Cardiac muscle cell (in vitro differentiated cells and primary cell): ENCODE results near the gene ACOX3. TPM values are rescaled to one million over a fixed set of nuclear protein-coding genes. Genes with fewer than 3 reads are reported as not detected.
A peak's percentile ranks its signal among the peaks of the same experiment; 100 is the strongest.

Source experiments
- DNase-seq, 2 donors: peaks; one replicate each; pipeline versions ENCODE4 v3.0.0 to v3.0.0-alpha.2; 2010 to 2017; ENCODE audit warnings: low read depth in 1 of 2, low spot score in 1 of 2
- H3K27ac ChIP-seq: fragments of 200-600 bp; sonication (generic); 2 replicates; pipeline ENCODE4 v1.5.1; 2016
- H3K27me3 ChIP-seq: fragments of 200-600 bp; sonication (generic); 2 replicates; pipeline ENCODE4 v1.6.0; 2016; ENCODE audit warnings: control low read depth
- H3K36me3 ChIP-seq: fragments of 200-600 bp; sonication (generic); 2 replicates; pipeline ENCODE4 v1.5.1; 2016; ENCODE audit warnings: control low read depth
- H3K4me1 ChIP-seq: fragments of 200-600 bp; sonication (generic); 2 replicates; pipeline ENCODE4 v1.8.1; 2017; ENCODE audit warnings: low read depth, mild to moderate bottlenecking, mixed run types
- H3K4me3 ChIP-seq: fragments of 200-600 bp; sonication (generic); 2 replicates; pipeline ENCODE4 v1.5.1; 2016; ENCODE audit warnings: mild to moderate bottlenecking
- H3K9me3 ChIP-seq: fragments of 200-600 bp; sonication (generic); 2 replicates; pipeline ENCODE4 v1.5.1; 2017; ENCODE audit warnings: low read depth, mild to moderate bottlenecking, control low read depth
- CTCF ChIP-seq: IDR thresholded peaks from 2 replicates; pipeline ENCODE4 v1.5.1; 2012; ENCODE audit warnings: low read depth, mild to moderate bottlenecking, low read length
- polyA plus RNA-seq: library from polyadenylated mRNA; unstranded; fragments of >200 nt; fragmentation: Nextera tagmentation; extraction: Ambion mirVana; gene quantifications from 2 replicates; pipeline ENCODE4 v1.2.1, GENCODE V29; 2016
- total RNA-seq: library from RNA; depleted of rRNA; stranded (reverse); fragments of >200 nt; gene quantifications from 2 replicates; pipeline ENCODE4 v1.2.3, GENCODE V29; 2016

The ACOX3 gene
- total and polyA plus RNA-seq, 2 experiments from 2014 or later: 19.1 to 38.7 TPM

- DNase-seq: no peak
- Histone ChIP-seq H3K4me3 (no peak overlapping the region), H3K9me3 (no peaks in the 10 kb centered on the region), H3K4me1 (no peaks in the 10 kb centered on the region), H3K27ac (no peak overlapping the region), H3K36me3 (no peaks in the 10 kb centered on the region), H3K27me3 (no peaks in the 10 kb centered on the region)
- TF ChIP-seq CTCF: no peak
These were observed 107.6 kb downstream of the ACOX3 start for GRCh38 chr4:8332891-8333331.

- Histone ChIP-seq H3K9me3 (no peaks in the 10 kb centered on the region), H3K4me3 (no peak overlapping the region), H3K36me3 (no peaks in the 10 kb centered on the region), H3K27ac (no peak overlapping the region), H3K27me3 (no peaks in the 10 kb centered on the region), H3K4me1 (no peaks in the 10 kb centered on the region)
- DNase-seq: no peak
- TF ChIP-seq CTCF: no peak
These were observed 108.3 kb downstream of the ACOX3 start for GRCh38 chr4:8332038-8332857.

- H3K27ac ChIP-seq: no peak overlapping the region
- no peaks in the 10 kb centered on the region for H3K9me3 ChIP-seq
- no peak for TF ChIP-seq CTCF
- H3K4me3 ChIP-seq: no peak overlapping the region
- H3K4me1 ChIP-seq: no peaks in the 10 kb centered on the region
- no peaks in the 10 kb centered on the region for H3K27me3 ChIP-seq
- H3K36me3 ChIP-seq: no peaks in the 10 kb centered on the region
- DNase-seq: no peak
These were observed 109.0 kb downstream of the ACOX3 start for GRCh38 chr4:8331575-8331955.

- no peaks in the 10 kb centered on the region for H3K27me3 ChIP-seq
- H3K9me3 ChIP-seq: no peaks in the 10 kb centered on the region
- DNase-seq: peak in 1 of 2 donors; percentile 63
- no peak for TF ChIP-seq CTCF
- H3K4me1 ChIP-seq: no peaks in the 10 kb centered on the region
- H3K36me3 ChIP-seq: no peaks in the 10 kb centered on the region
- no peak overlapping the region for H3K4me3 ChIP-seq
- no peak overlapping the region for H3K27ac ChIP-seq
These were observed 109.5 kb downstream of the ACOX3 start for GRCh38 chr4:8330821-8331574.

GRCh38 chr4:8329859-8330761 lies 110.4 kb downstream of the ACOX3 start:
- Histone ChIP-seq H3K27ac (no peak overlapping the region), H3K4me3 (no peak overlapping the region), H3K27me3 (no peaks in the 10 kb centered on the region), H3K4me1 (no peaks in the 10 kb centered on the region), H3K36me3 (no peaks in the 10 kb centered on the region), H3K9me3 (no peaks in the 10 kb centered on the region)
- no peak for DNase-seq
- no peak for TF ChIP-seq CTCF
